SJSA1 (cell line): Measurements from ENCODE around the gene STON2. TPM values are rescaled to one million over a fixed set of nuclear protein-coding genes. Genes with fewer than 3 reads are reported as not detected.
"Not testable (repeated sequence)": the region's sequence is repeated elsewhere in the genome, so short reads cannot be mapped to it uniquely, and the experiment has no call there.

Source experiments
- DNase-seq, 2 experiments: peaks; one replicate each; pipeline ENCODE4 v3.0.0-alpha.2; 2015 to 2020; ENCODE audit warnings: low spot score in 2 of 2, low read depth in 1 of 2
- H3K27ac ChIP-seq: fragments of 250-450 bp; sonication (Bioruptor Pico); 2 replicates; pipeline ENCODE4 v1.5.1; 2020; ENCODE audit warnings: mild to moderate bottlenecking, moderate library complexity
- H3K27me3 ChIP-seq: fragments of 250-450 bp; sonication (Bioruptor Pico); replicated peaks from 2 replicates; pipeline ENCODE4 v1.5.1; 2020; ENCODE audit warnings: mild to moderate bottlenecking, moderate library complexity
- H3K36me3 ChIP-seq: fragments of 250-450 bp; sonication (Bioruptor Pico); 2 replicates; pipeline ENCODE4 v1.5.1; 2020; ENCODE audit warnings: mild to moderate bottlenecking
- H3K4me1 ChIP-seq: fragments of 250-450 bp; sonication (Bioruptor Pico); replicated peaks from 2 replicates; pipeline ENCODE4 v1.6.1; 2021; ENCODE audit warnings: mild to moderate bottlenecking
- H3K4me3 ChIP-seq: fragments of 250-450 bp; sonication (Bioruptor Pico); 2 replicates; pipeline ENCODE4 v1.5.1; 2020; ENCODE audit warnings: mild to moderate bottlenecking
- H3K9me3 ChIP-seq: fragments of 250-450 bp; sonication (Bioruptor Pico); replicated peaks from 2 replicates; pipeline ENCODE4 v1.5.1; 2020; ENCODE audit warnings: mild to moderate bottlenecking
- total RNA-seq: library from RNA; depleted of rRNA; stranded (reverse); fragments of >200 nt; shearing (Covaris generic); gene quantifications from 2 replicates; pipeline ENCODE4 v1.2.3, GENCODE V29; 2014

The STON2 gene
- total RNA-seq, 1 experiment from 2014 or later, result 0.08 TPM

- no peaks in the 10 kb centered on the region for H3K4me1 ChIP-seq
- H3K27ac ChIP-seq, result no peak overlapping the region
- no peaks in the 10 kb centered on the region for H3K9me3 ChIP-seq
- no peak overlapping the region for H3K4me3 ChIP-seq
- H3K36me3 ChIP-seq, result no peaks in the 10 kb centered on the region
- no peak for DNase-seq
- no peaks in the 10 kb centered on the region for H3K27me3 ChIP-seq
Measured at GRCh38 chr14:81382517-81383225, 17.5 kb downstream of the STON2 start.

- DNase-seq, H3K9me3 ChIP-seq, H3K36me3 ChIP-seq, H3K27ac ChIP-seq, H3K27me3 ChIP-seq, H3K4me3 ChIP-seq, H3K4me1 ChIP-seq: not testable (repeated sequence)
Measured at GRCh38 chr14:81380009-81380408, 20.1 kb downstream of the STON2 start.

DNA sequence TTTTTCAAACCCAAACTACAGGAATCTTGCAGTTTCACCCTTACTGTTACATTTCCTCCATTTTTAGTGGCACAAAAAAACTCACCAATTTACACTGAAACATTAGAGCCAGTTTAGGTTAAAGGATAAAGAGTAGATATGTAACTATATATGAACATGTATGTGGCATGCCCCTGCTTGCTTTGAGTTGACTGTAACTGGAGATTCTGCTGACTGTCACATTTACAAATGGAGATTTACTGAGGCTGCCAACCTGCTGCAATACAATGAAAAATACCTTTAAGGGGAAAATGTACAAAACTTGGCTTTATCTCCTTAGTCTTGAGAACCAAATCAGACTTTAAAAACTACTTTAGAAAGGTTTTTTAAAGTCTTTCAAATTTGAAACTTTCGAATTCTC lies 28.3 kb downstream of the STON2 start:
- no peak overlapping the region for H3K4me3 ChIP-seq
- no peaks in the 10 kb centered on the region for H3K9me3 ChIP-seq
- no peak for DNase-seq
- H3K27ac ChIP-seq, result no peak overlapping the region
- no peaks in the 10 kb centered on the region for H3K4me1 ChIP-seq
- no peaks in the 10 kb centered on the region for H3K36me3 ChIP-seq
- H3K27me3 ChIP-seq, result no peaks in the 10 kb centered on the region

- no peaks in the 10 kb centered on the region for H3K27me3 ChIP-seq
- no peak overlapping the region for H3K27ac ChIP-seq
- H3K4me3 ChIP-seq, result no peak overlapping the region
- no peak for DNase-seq
- H3K36me3 ChIP-seq, result no peaks in the 10 kb centered on the region
- H3K9me3 ChIP-seq, result no peaks in the 10 kb centered on the region
- H3K4me1 ChIP-seq, result no peaks in the 10 kb centered on the region
Measured at GRCh38 chr14:81367563-81367962, 32.6 kb downstream of the STON2 start.

DNA sequence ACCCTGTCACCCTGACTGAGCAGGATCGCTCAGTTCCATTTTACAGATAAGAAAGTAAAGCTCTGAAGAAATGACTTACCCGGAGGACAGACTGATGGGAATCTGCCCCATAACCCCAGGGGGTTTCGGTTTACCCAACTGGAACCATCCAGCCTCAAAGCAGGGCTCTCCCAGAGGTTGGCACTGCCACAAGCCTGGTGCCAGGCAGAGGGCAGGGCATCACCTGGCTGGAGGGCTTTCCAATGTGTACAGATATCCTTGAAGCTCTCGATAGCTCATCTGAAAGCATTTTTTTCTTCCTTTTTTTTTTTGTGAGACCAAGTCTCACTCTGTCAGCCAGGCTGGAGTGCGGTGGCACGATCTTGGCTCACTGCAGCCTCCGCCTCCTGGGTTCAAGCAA lies 33.2 kb downstream of the STON2 start:
- Histone ChIP-seq H3K4me3 (no peak overlapping the region), H3K4me1 (no peaks in the 10 kb centered on the region), H3K27me3 (no peaks in the 10 kb centered on the region), H3K9me3 (no peaks in the 10 kb centered on the region), H3K36me3 (no peaks in the 10 kb centered on the region), H3K27ac (no peak overlapping the region)
- DNase-seq, result no peak

GRCh38 chr14:81366214-81366613 lies 33.9 kb downstream of the STON2 start:
- Histone ChIP-seq H3K27me3 (no peaks in the 10 kb centered on the region), H3K9me3 (no peaks in the 10 kb centered on the region), H3K4me1 (no peaks in the 10 kb centered on the region), H3K4me3 (no peak overlapping the region), H3K36me3 (no peaks in the 10 kb centered on the region), H3K27ac (no peak overlapping the region)
- DNase-seq, result no peak

- H3K4me1 ChIP-seq, result no peaks in the 10 kb centered on the region
- H3K27me3 ChIP-seq, result no peaks in the 10 kb centered on the region
- H3K4me3 ChIP-seq, result no peak overlapping the region
- no peaks in the 10 kb centered on the region for H3K36me3 ChIP-seq
- no peak overlapping the region for H3K27ac ChIP-seq
- DNase-seq, result no peak
- H3K9me3 ChIP-seq, result no peaks in the 10 kb centered on the region
Measured at GRCh38 chr14:81363746-81364378, 36.3 kb downstream of the STON2 start.

- DNase-seq, result no peak
- H3K36me3 ChIP-seq, result no peaks in the 10 kb centered on the region
Measured at GRCh38 chr14:81353691-81354323, 46.3 kb downstream of the STON2 start.

GRCh38 chr14:81352413-81352812 lies 47.7 kb downstream of the STON2 start:
- H3K4me3 ChIP-seq, result no peak overlapping the region
- H3K9me3 ChIP-seq, result no peaks in the 10 kb centered on the region
- no peaks in the 10 kb centered on the region for H3K4me1 ChIP-seq
- no peak overlapping the region for H3K27ac ChIP-seq
- no peak for DNase-seq
- no peaks in the 10 kb centered on the region for H3K36me3 ChIP-seq
- no peaks in the 10 kb centered on the region for H3K27me3 ChIP-seq

More at GRCh38 chr14:81353691-81354323, 46.3 kb downstream of the STON2 start:
- Histone ChIP-seq H3K4me3 (no peak overlapping the region), H3K27ac (no peak overlapping the region), H3K27me3 (no peaks in the 10 kb centered on the region), H3K4me1 (no peaks in the 10 kb centered on the region), H3K9me3 (no peaks in the 10 kb centered on the region)

GRCh38 chr14:81351205-81351604 lies 48.9 kb downstream of the STON2 start:
- no peaks in the 10 kb centered on the region for H3K27me3 ChIP-seq
- H3K36me3 ChIP-seq, result no peaks in the 10 kb centered on the region
- H3K4me3 ChIP-seq, result no peak overlapping the region
- no peaks in the 10 kb centered on the region for H3K4me1 ChIP-seq
- DNase-seq, result no peak
- no peak overlapping the region for H3K27ac ChIP-seq
- no peaks in the 10 kb centered on the region for H3K9me3 ChIP-seq

GRCh38 chr14:81350344-81351130 lies 49.6 kb downstream of the STON2 start:
- H3K4me3 ChIP-seq, result no peak overlapping the region
- H3K4me1 ChIP-seq, result no peaks in the 10 kb centered on the region
- no peaks in the 10 kb centered on the region for H3K9me3 ChIP-seq
- H3K27ac ChIP-seq, result no peak overlapping the region
- no peak for DNase-seq
- no peaks in the 10 kb centered on the region for H3K27me3 ChIP-seq
- H3K36me3 ChIP-seq, result no peaks in the 10 kb centered on the region

- H3K36me3 ChIP-seq, result no peaks in the 10 kb centered on the region
- H3K27me3 ChIP-seq, result no peaks in the 10 kb centered on the region
- no peaks in the 10 kb centered on the region for H3K9me3 ChIP-seq
- H3K27ac ChIP-seq, result no peak overlapping the region
- H3K4me3 ChIP-seq, result no peak overlapping the region
- no peaks in the 10 kb centered on the region for H3K4me1 ChIP-seq
- DNase-seq, result no peak
Measured at GRCh38 chr14:81348061-81348460, 52.1 kb downstream of the STON2 start.

DNA sequence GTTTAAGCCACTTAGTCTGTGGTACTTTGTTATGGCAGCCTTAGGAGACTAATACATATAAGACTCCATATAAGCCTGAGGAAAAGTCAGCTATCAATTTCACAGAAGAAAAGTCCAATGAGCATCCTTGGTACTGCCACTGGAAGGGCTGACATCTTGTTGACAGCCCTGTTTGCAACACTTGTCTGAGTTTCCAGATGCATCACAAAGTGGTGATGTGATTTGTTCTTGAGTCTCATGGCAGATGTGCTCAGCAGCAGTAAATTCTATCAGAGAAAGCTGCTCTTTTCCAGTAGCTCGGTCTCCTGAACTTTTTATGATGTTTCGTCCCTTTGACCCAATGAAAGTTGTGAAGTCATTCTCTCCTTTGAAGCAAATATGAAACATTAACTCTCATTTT lies 54.3 kb downstream of the STON2 start:
- H3K4me1 ChIP-seq, result no peaks in the 10 kb centered on the region
- no peaks in the 10 kb centered on the region for H3K36me3 ChIP-seq
- no peak overlapping the region for H3K4me3 ChIP-seq
- H3K27me3 ChIP-seq, result no peaks in the 10 kb centered on the region
- H3K9me3 ChIP-seq, result no peaks in the 10 kb centered on the region
- no peak for DNase-seq
- H3K27ac ChIP-seq, result no peak overlapping the region
